B cell (primary cell): ENCODE data around the gene SNX12. TPM values are rescaled to one million over a fixed set of nuclear protein-coding genes. Genes with fewer than 3 reads are reported as not detected.
"Not testable (repeated sequence)": the region's sequence is repeated elsewhere in the genome, so short reads cannot be mapped to it uniquely, and the experiment has no call there.

Experiments
- ATAC-seq: fragments of 200-7000 bp; cut with Tn5 transposase; one replicate; pipeline ENCODE4 v1.10.0; 2021; ENCODE audit warnings: low read depth, mild to moderate bottlenecking, moderate number of reproducible peaks, moderate library complexity
- CTCF ChIA-PET: fragments of 350-600 bp; sonication (Branson Sonifier 250); formaldehyde crosslinking; loops from one replicate; lab custom pipeline; 2021; ENCODE audit warnings: antibody characterized with exemption, inconsistent platforms; lab: Charles Lee
- POLR2A ChIA-PET: fragments of 350-600 bp; sonication (Branson Sonifier 250); formaldehyde crosslinking; loops from one replicate; lab custom pipeline; 2021; ENCODE audit warnings: antibody characterized with exemption; lab: Charles Lee
- DNase-seq: peaks from one replicate; pipeline ENCODE4 v3.0.0; 2013
- H2AFZ ChIP-seq: 2 replicates; pipeline ENCODE4 v1.6.1; 2012; ENCODE audit warnings: mild to moderate bottlenecking, low read depth, low read length; ENCODE audit not compliant: insufficient read depth, poor library complexity, severe bottlenecking
- H3K27ac ChIP-seq, 2 donors: 1 replicate in 1 of 2; 2 replicates in 1 of 2; pipeline ENCODE4 v1.5.1; 2012 to 2013; ENCODE audit warnings: low read length in 2 of 2, mild to moderate bottlenecking in 2 of 2, moderate library complexity in 1 of 2
- H3K27me3 ChIP-seq, 4 experiments: fragments of 200-600 bp in 1 of 4; sonication (generic) in 1 of 4; replicated peaks in 1 of 4; 1 replicate in 2 of 4; 2 replicates in 2 of 4; pipeline versions ENCODE4 v1.6.1 to v1.7.0; 2013 to 2016; ENCODE audit warnings: low read length in 3 of 4, mild to moderate bottlenecking in 2 of 4, mixed read lengths in 1 of 4, moderate library complexity in 1 of 4; ENCODE audit not compliant: insufficient read depth in 4 of 4, control insufficient read depth in 3 of 4; ENCODE audit errors: control extremely low read depth in 1 of 4
- H3K36me3 ChIP-seq, 2 experiments: replicated peaks in 1 of 2; 1 replicate in 1 of 2; 2 replicates in 1 of 2; pipeline versions ENCODE4 v1.6.1 to v1.7.1; 2013; ENCODE audit warnings: low read length in 1 of 2; ENCODE audit not compliant: insufficient read depth in 2 of 2, control insufficient read depth in 1 of 2; ENCODE audit errors: control extremely low read depth in 1 of 2, extremely low read depth in 1 of 2
- H3K4me1 ChIP-seq, 2 donors: fragments of 200-600 bp in 1 of 2; sonication (generic) in 1 of 2; 1 replicate in 1 of 2; 2 replicates in 1 of 2; pipeline versions ENCODE4 v1.5.1 to v1.6.1; 2013 to 2017; ENCODE audit warnings: low read length in 2 of 2; ENCODE audit not compliant: control insufficient read depth in 2 of 2, insufficient read depth in 2 of 2
- H3K4me2 ChIP-seq: replicated peaks from 2 replicates; pipeline ENCODE3; 2012; ENCODE audit warnings: mild to moderate bottlenecking, low read depth, low read length; ENCODE audit not compliant: poor library complexity, severe bottlenecking
- H3K4me3 ChIP-seq, 5 experiments: fragments of 200-600 bp in 1 of 5; sonication (generic) in 1 of 5; 1 replicate in 3 of 5; 2 replicates in 2 of 5; pipeline versions ENCODE4 v1.5.1 to v1.7.0; 2011 to 2016; ENCODE audit warnings: low read length in 4 of 5, mild to moderate bottlenecking in 4 of 5, low read depth in 2 of 5, control low read depth in 1 of 5, moderate library complexity in 1 of 5; ENCODE audit not compliant: insufficient read depth in 1 of 5; ENCODE audit errors: control extremely low read depth in 1 of 5, extremely low read depth in 1 of 5
- H3K79me2 ChIP-seq: fragments of 200-600 bp; sonication (generic); one replicate; pipeline ENCODE4 v1.6.0; 2016; ENCODE audit warnings: low read length; ENCODE audit not compliant: control insufficient read depth, insufficient read depth
- H3K9ac ChIP-seq: fragments of 200-600 bp; sonication (generic); 2 replicates; pipeline ENCODE4 v1.6.1; 2017; ENCODE audit warnings: mild to moderate bottlenecking, low read length, moderate library complexity
- H3K9me3 ChIP-seq, 3 donors: one replicate each; pipeline versions ENCODE4 v1.6.1 to v1.7.1; 2013; ENCODE audit warnings: low read length in 2 of 3; ENCODE audit not compliant: control insufficient read depth in 2 of 3, insufficient read depth in 1 of 3; ENCODE audit errors: control extremely low read depth in 1 of 3
- H4K20me1 ChIP-seq: 2 replicates; pipeline ENCODE4 v1.6.0; 2012; ENCODE audit warnings: mild to moderate bottlenecking, low read length; ENCODE audit not compliant: insufficient read depth, control insufficient read depth, poor library complexity, severe bottlenecking
- H3K27ac Mint-ChIP-seq: one replicate; pipeline ENCODE4 v1.8.0; 2021; ENCODE audit warnings: mixed read lengths
- H3K27me3 Mint-ChIP-seq: one replicate; pipeline ENCODE4 v1.8.0; 2021; ENCODE audit warnings: mixed read lengths
- H3K4me1 Mint-ChIP-seq: one replicate; pipeline ENCODE4 v1.8.0; 2021; ENCODE audit warnings: mixed read lengths
- H3K4me3 Mint-ChIP-seq: one replicate; pipeline ENCODE4 v1.8.0; 2021; ENCODE audit warnings: mixed read lengths
- H3K9me3 Mint-ChIP-seq: one replicate; pipeline ENCODE4 v1.8.0; 2022; ENCODE audit warnings: mixed read lengths; ENCODE audit not compliant: insufficient read depth
- CTCF ChIP-seq: fragments of 200-600 bp; IDR thresholded peaks from one replicate; pipeline ENCODE4 v1.8.0; 2022; ENCODE audit warnings: antibody characterized with exemption, mild to moderate bottlenecking
- EZH2 ChIP-seq: IDR thresholded peaks from 2 replicates; pipeline ENCODE4 v1.6.1; 2012; ENCODE audit warnings: borderline replicate concordance, low read depth, mild to moderate bottlenecking, moderate library complexity, low read length; ENCODE audit not compliant: insufficient read depth, poor library complexity, severe bottlenecking
- whole genome bisulfite sequencing: methylation state at CpG from one replicate; pipeline ENCODE4 v1.1.5; 2013; ENCODE audit warnings: missing lambda C conversion rate; ENCODE audit not compliant: insufficient coverage; 5-methylcytosine and 5-hydroxymethylcytosine counted together
- intact Hi-C: fragments of 100-400 bp; cut with micrococcal nuclease; formaldehyde crosslinking; loops from one replicate; pipeline ENCODE4 v1.10.0; 2022
- polyA plus RNA-seq: library from polyadenylated mRNA; depleted of rRNA; stranded (reverse); fragments of >200 nt; gene quantifications from 2 replicates; pipeline ENCODE4 v1.2.3, GENCODE V29; 2012
- total RNA-seq, 2 donors: library from RNA; stranded (reverse); fragments of 120-200 nt in 1 of 2; gene quantifications; 1 replicate in 1 of 2; 2 replicates in 1 of 2; pipeline versions ENCODE4 v1.2.3 to v1.2.4, GENCODE V29; 2013 to 2022

Gene SNX12
- total and polyA plus RNA-seq, 2 donors (not counting 1 experiment from before 2014, with no cell fraction given): 10.5 to 42.9 TPM

GRCh38 chrX:71053217-71053621, 14.9 kb downstream of the SNX12 start:
- Histone ChIP-seq H3K36me3 (peaks cover 0 to 4% of the 10 kb centered on the region in 2 experiments), H3K4me2 (peak overlapping the region; percentile 65), H3K9me3 (no peaks in the 10 kb centered on the region), H3K27me3 (no peaks in the 10 kb centered on the region), H3K27ac (peak overlapping the region in 1 of 2 donors; percentile 23), H3K79me2 (no peaks in the 10 kb centered on the region), H3K4me1 (peaks cover 0 to 3% of the 10 kb centered on the region in 2 donors), H4K20me1 (no peaks in the 10 kb centered on the region), H3K9ac (peak overlapping the region; percentile 51), H3K4me3 (peak overlapping the region in 4 of 5 experiments; percentile 24 to 52 (median 42)), H2AFZ (peak overlapping the region; percentile 69)
- Mint-ChIP-seq H3K27ac (no peak overlapping the region), H3K9me3 (no peaks in the 10 kb centered on the region), H3K27me3 (no peaks in the 10 kb centered on the region), H3K4me3 (peak overlapping the region; percentile 64), H3K4me1 (peaks cover 10% of the 10 kb centered on the region)
- ChIA-PET POLR2A (no interaction called here), CTCF (no interaction called here)
- DNase-seq (peak; percentile 32), ATAC-seq (peak; percentile 73)
- TF ChIP-seq CTCF (no peak), EZH2 (no peak)
- 34% methylated on average over 17 of the region's 18 CpGs for WGBS
- intact Hi-C loops: no loop called here

- H3K4me3 Mint-ChIP-seq: peak overlapping the region; percentile 64
- H3K27ac ChIP-seq: peak overlapping the region in 1 of 2 donors; percentile 23
- 53% methylated on average over 5 of the region's 7 CpGs for WGBS
- intact Hi-C loops: no loop called here
- no peak overlapping the region for H3K27ac Mint-ChIP-seq
- ChIA-PET CTCF (no interaction called here), POLR2A (no interaction called here)
- TF ChIP-seq EZH2 (no peak), CTCF (no peak)
- no peaks in the 10 kb centered on the region for H3K9me3 Mint-ChIP-seq
- peak overlapping the region; percentile 51 for H3K9ac ChIP-seq
- DNase-seq (no peak), ATAC-seq (peak; percentile 14)
- peak overlapping the region in 4 of 5 experiments; percentile 24 to 52 (median 42) for H3K4me3 ChIP-seq
- H3K9me3 ChIP-seq: no peaks in the 10 kb centered on the region
- no peaks in the 10 kb centered on the region for H3K27me3 Mint-ChIP-seq
- peak overlapping the region; percentile 69 for H2AFZ ChIP-seq
- H3K79me2 ChIP-seq: no peaks in the 10 kb centered on the region
- no peaks in the 10 kb centered on the region for H4K20me1 ChIP-seq
- H3K4me1 Mint-ChIP-seq: peaks cover 6% of the 10 kb centered on the region
- H3K27me3 ChIP-seq: no peaks in the 10 kb centered on the region
- peak overlapping the region; percentile 65 for H3K4me2 ChIP-seq
- H3K4me1 ChIP-seq: peaks cover 0 to 3% of the 10 kb centered on the region in 2 donors
- H3K36me3 ChIP-seq: peaks cover 0 to 3% of the 10 kb centered on the region in 2 experiments
Measured at GRCh38 chrX:71052721-71053120, 15.4 kb downstream of the SNX12 start.

- H3K79me2 ChIP-seq, H3K36me3 ChIP-seq, H3K9me3 Mint-ChIP-seq, H3K4me1 ChIP-seq, H3K27me3 ChIP-seq, H3K9ac ChIP-seq, DNase-seq, H3K27me3 Mint-ChIP-seq, H3K4me2 ChIP-seq, H2AFZ ChIP-seq, intact Hi-C loops, H3K4me3 Mint-ChIP-seq, POLR2A ChIA-PET, CTCF ChIA-PET, ATAC-seq, H3K27ac Mint-ChIP-seq, H4K20me1 ChIP-seq, H3K4me1 Mint-ChIP-seq, H3K9me3 ChIP-seq, H3K4me3 ChIP-seq, H3K27ac ChIP-seq: not testable (repeated sequence)
- WGBS: no CpG with 5 or more reads among the region's 8 CpGs
Measured at GRCh38 chrX:71047891-71048290, 20.2 kb downstream of the SNX12 start.
